Fibroblast of skin of left quadriceps (primary cell): ENCODE data around the gene EXOC7.

Source experiments
- DNase-seq, 2 experiments: peaks; one replicate each; pipeline ENCODE4 v3.0.0-alpha.2; 2013; ENCODE audit warnings: low read depth in 2 of 2

The EXOC7 gene

GRCh38 chr17:76103274-76104139, at the start of gene EXOC7:
EXOC7 (minus strand) TSS chr17:76103787; CDS start chr17:76103692, 95 bp downstream.
- peak; percentile 79 to 82 for DNase-seq

- DNase-seq, result no peak
Observed at GRCh38 chr17:76153202-76153601, 49.6 kb upstream of the EXOC7 start.

GRCh38 chr17:76152591-76152990, 49.0 kb upstream of the EXOC7 start:
- no peak for DNase-seq

- no peak for DNase-seq
Observed at GRCh38 chr17:76151896-76152454, 48.4 kb upstream of the EXOC7 start.

- DNase-seq, result no peak
Observed at GRCh38 chr17:76150712-76151622, 47.4 kb upstream of the EXOC7 start.

- DNase-seq, result no peak
Observed at GRCh38 chr17:76149214-76149613, 45.6 kb upstream of the EXOC7 start.

- no peak for DNase-seq
Observed at GRCh38 chr17:76148015-76148326, 44.4 kb upstream of the EXOC7 start.

- DNase-seq, result peak in 1 of 2 experiments; percentile 13
Observed at GRCh38 chr17:76147211-76148014, 43.8 kb upstream of the EXOC7 start.

GRCh38 chr17:76146053-76146851, 42.7 kb upstream of the EXOC7 start:
- no peak for DNase-seq

- no peak for DNase-seq
Observed at GRCh38 chr17:76145231-76146052, 41.9 kb upstream of the EXOC7 start.

GRCh38 chr17:76142585-76143041, 39.0 kb upstream of the EXOC7 start:
- no peak for DNase-seq

- no peak for DNase-seq
Observed at GRCh38 chr17:76142039-76142584, 38.5 kb upstream of the EXOC7 start.

GRCh38 chr17:76141212-76142038, 37.8 kb upstream of the EXOC7 start, which contains the start of gene FOXJ1:
FOXJ1 (minus strand) TSS chr17:76141245; CDS start chr17:76140395, 850 bp downstream.
- DNase-seq, result peak; percentile 42 to 48

- DNase-seq, result no peak
Observed at GRCh38 chr17:76140661-76141211, 37.1 kb upstream of the EXOC7 start.

- DNase-seq, result no peak
Observed at GRCh38 chr17:76139801-76140660, 36.4 kb upstream of the EXOC7 start.

- no peak for DNase-seq
Observed at GRCh38 chr17:76138896-76139752, 35.5 kb upstream of the EXOC7 start.
